Lower leg skin (tissue), 4 donors: ENCODE results near the gene THSD8. TPM values are rescaled to one million over a fixed set of nuclear protein-coding genes. Genes with fewer than 3 reads are reported as not detected.

Experiments used
- DNase-seq, 2 donors: peaks; one replicate each; pipeline ENCODE4 v3.0.0-alpha.2; 2019; ENCODE audit warnings: low spot score in 2 of 2
- H3K4me3 ChIP-seq: fragments of 200-600 bp; sonication (generic); 2 replicates; pipeline ENCODE4 v1.5.1; 2017; ENCODE audit warnings: mild to moderate bottlenecking, low read depth; ENCODE audit not compliant: poor library complexity, severe bottlenecking
- CTCF ChIP-seq, 3 donors: fragments of 450-650 bp; IDR thresholded peaks; one replicate each; pipeline ENCODE4 v1.5.1; 2016; ENCODE audit warnings: antibody characterized with exemption in 3 of 3, mild to moderate bottlenecking in 3 of 3, moderate library complexity in 2 of 3
- POLR2A ChIP-seq, 2 donors: fragments of 450-650 bp; IDR thresholded peaks; one replicate each; pipeline ENCODE4 v1.6.1; 2016 to 2017; ENCODE audit warnings: antibody characterized with exemption in 2 of 2, mild to moderate bottlenecking in 1 of 2, moderate library complexity in 1 of 2
- WGBS, 2 donors: methylation state at CpG; one replicate each; pipeline ENCODE4 v1.1.5; 2018; 5-methylcytosine and 5-hydroxymethylcytosine counted together
- intact Hi-C: fragments of 100-400 bp; cut with DNase I; formaldehyde crosslinking; loops from one replicate; pipeline ENCODE4 v1.15.0; 2023; ENCODE audit warnings: low total_unique reads
- total RNA-seq, 4 donors: library from RNA; depleted of rRNA; stranded (reverse); fragments of >200 nt; gene quantifications; one replicate each; pipeline ENCODE4 v1.1.0, GENCODE V29; 2016

The THSD8 gene
- total RNA-seq, 4 donors from 2014 or later = 1.6 TPM; not detected in 3

GRCh38 chr19:12789098-12789903 lies 12.6 kb upstream of the THSD8 start:
- peak overlapping the region; percentile 28 for H3K4me3 ChIP-seq
- intact Hi-C loops = no loop called here
- 0 to 1% methylated on average over 11 to 26 of the region's 46 CpGs for WGBS, 2 donors
- TF ChIP-seq CTCF (IDR thresholded peaks at IDR 0.05) (no peak), POLR2A (IDR thresholded peaks at IDR 0.05) (no peak)
- DNase-seq = peak in 1 of 2 donors; percentile 49

- H3K4me3 ChIP-seq = peak overlapping the region; percentile 27
- intact Hi-C loops = no loop called here
- peak in 1 of 3 donors; percentile 11 for TF ChIP-seq CTCF (IDR thresholded peaks at IDR 0.05)
- TF ChIP-seq POLR2A (IDR thresholded peaks at IDR 0.05) = peak in 1 of 2 donors; percentile 70
- peak; percentile 94 to 99 for DNase-seq
- 0 to 2% methylated on average over 11 to 44 of the region's 56 CpGs for WGBS, 2 donors
These were observed 11.8 kb upstream of the THSD8 start for GRCh38 chr19:12789904-12790619.

GRCh38 chr19:12790628-12791344 lies 11.1 kb upstream of the THSD8 start:
- intact Hi-C loops = no loop called here
- 1% methylated on average over 15 to 17 of the region's 22 CpGs for WGBS, 2 donors
- peak in 1 of 2 donors; percentile 38 for DNase-seq
- no peak for TF ChIP-seq POLR2A (IDR thresholded peaks at IDR 0.05)
- no peak for TF ChIP-seq CTCF (IDR thresholded peaks at IDR 0.05)
- H3K4me3 ChIP-seq = peak overlapping the region; percentile 27

- no peak for TF ChIP-seq CTCF (IDR thresholded peaks at IDR 0.05)
- peak in 1 of 2 donors; percentile 100 for TF ChIP-seq POLR2A (IDR thresholded peaks at IDR 0.05)
- DNase-seq = peak; percentile 95 to 100
- 0 to 1% methylated on average over 37 to 54 of the region's 73 CpGs for WGBS, 2 donors
- H3K4me3 ChIP-seq = peak within 1 kb of the TSS; percentile 85
- intact Hi-C loops = no loop called here
These were observed 10.4 kb upstream of the THSD8 start, which contains the start of gene JUNB for GRCh38 chr19:12791345-12792050. Gene JUNB (plus strand): TSS chr19:12791486. CDS start chr19:12791772, 286 bp downstream.
